Loucy (cell line): Measurements from ENCODE around the gene ELMOD1.

Experiments used
- H2AFZ ChIP-seq: fragments of 200-600 bp; sonication (generic); 2 replicates; pipeline ENCODE4 v1.6.0; 2016; ENCODE audit warnings: antibody characterized with exemption, mild to moderate bottlenecking, low read length, moderate library complexity
- H3F3A ChIP-seq: fragments of 200-600 bp; 2 replicates; pipeline ENCODE4 v1.6.0; 2016; ENCODE audit warnings: antibody characterized with exemption, low read depth, mild to moderate bottlenecking
- H3K27me3 ChIP-seq: fragments of 200-600 bp; sonication (generic); 2 replicates; pipeline ENCODE4 v1.6.1; 2014; ENCODE audit warnings: low read length, mild to moderate bottlenecking; ENCODE audit not compliant: insufficient read depth, poor library complexity, severe bottlenecking
- H3K36me3 ChIP-seq: fragments of 200-600 bp; sonication (generic); 2 replicates; pipeline ENCODE4 v1.6.1; 2016; ENCODE audit warnings: low read length; ENCODE audit not compliant: insufficient read depth
- H3K4me1 ChIP-seq: fragments of 200-600 bp; sonication (generic); 2 replicates; pipeline ENCODE4 v1.5.1; 2014; ENCODE audit warnings: low read length, mild to moderate bottlenecking; ENCODE audit not compliant: insufficient read depth, poor library complexity, severe bottlenecking
- H3K4me2 ChIP-seq: fragments of 200-600 bp; sonication (generic); 2 replicates; pipeline ENCODE4 v1.6.0; 2014; ENCODE audit warnings: antibody characterized with exemption, low read length, low read depth, mild to moderate bottlenecking; ENCODE audit not compliant: poor library complexity, severe bottlenecking
- H3K4me3 ChIP-seq: fragments of 200-600 bp; sonication (generic); 2 replicates; pipeline ENCODE4 v1.5.1; 2014; ENCODE audit warnings: low read length, mild to moderate bottlenecking, mixed read lengths; ENCODE audit not compliant: poor library complexity, severe bottlenecking
- H3K79me2 ChIP-seq: fragments of 200-600 bp; sonication (generic); 2 replicates; pipeline ENCODE4 v1.6.1; 2014; ENCODE audit warnings: low read length; ENCODE audit not compliant: insufficient read depth
- H3K9ac ChIP-seq: fragments of 200-600 bp; sonication (generic); 2 replicates; pipeline ENCODE4 v1.6.0; 2014; ENCODE audit warnings: mild to moderate bottlenecking, low read depth, low read length, moderate library complexity; ENCODE audit not compliant: poor library complexity, severe bottlenecking
- H3K9me2 ChIP-seq: fragments of 200-600 bp; sonication (generic); replicated peaks from 2 replicates; pipeline ENCODE4 v1.6.1; 2016; ENCODE audit warnings: low read depth, low read length, mixed read lengths
- H3K9me3 ChIP-seq: fragments of 200-600 bp; sonication (generic); 2 replicates; pipeline ENCODE4 v1.6.1; 2014; ENCODE audit warnings: mild to moderate bottlenecking, antibody characterized with exemption, low read length, low read depth; ENCODE audit not compliant: insufficient read depth
- H4K20me1 ChIP-seq: fragments of 200-600 bp; sonication (generic); 2 replicates; pipeline ENCODE4 v1.6.0; 2014; ENCODE audit warnings: antibody characterized with exemption, low read length, mild to moderate bottlenecking; ENCODE audit not compliant: insufficient read depth, poor library complexity, severe bottlenecking
- CTCF ChIP-seq: fragments of 200-600 bp; sonication (generic); conservative IDR thresholded peaks from 2 replicates; pipeline ENCODE4 v1.5.1; 2014; ENCODE audit warnings: mild to moderate bottlenecking, antibody characterized with exemption, low read length
- EZH2phosphoT487 ChIP-seq: fragments of 200-600 bp; IDR thresholded peaks from 2 replicates; pipeline ENCODE4 v1.6.1; 2018; ENCODE audit warnings: antibody characterized with exemption, mild to moderate bottlenecking, moderate library complexity, borderline replicate concordance

ELMOD1 gene

GRCh38 chr11:107605061-107606006, 14.4 kb downstream of the ELMOD1 start:
- Histone ChIP-seq H3F3A (no peaks in the 10 kb centered on the region), H3K79me2 (no peaks in the 10 kb centered on the region), H3K27me3 (no peaks in the 10 kb centered on the region), H3K4me3 (no peak overlapping the region), H2AFZ (no peak overlapping the region), H4K20me1 (no peaks in the 10 kb centered on the region), H3K9ac (no peak overlapping the region), H3K4me2 (no peak overlapping the region), H3K9me3 (no peaks in the 10 kb centered on the region), H3K4me1 (no peaks in the 10 kb centered on the region), H3K9me2 (no peaks in the 10 kb centered on the region), H3K36me3 (no peaks in the 10 kb centered on the region)
- TF ChIP-seq EZH2phosphoT487 (no peak), CTCF (no peak)

- H4K20me1 ChIP-seq: no peaks in the 10 kb centered on the region
- no peaks in the 10 kb centered on the region for H3K79me2 ChIP-seq
- H3K9me2 ChIP-seq: no peaks in the 10 kb centered on the region
- no peaks in the 10 kb centered on the region for H3F3A ChIP-seq
- no peaks in the 10 kb centered on the region for H3K36me3 ChIP-seq
- H3K4me3 ChIP-seq: no peak overlapping the region
- H3K4me2 ChIP-seq: no peak overlapping the region
- TF ChIP-seq CTCF: peak; percentile 45
- TF ChIP-seq EZH2phosphoT487: no peak
- H3K27me3 ChIP-seq: no peaks in the 10 kb centered on the region
- no peaks in the 10 kb centered on the region for H3K4me1 ChIP-seq
- no peak overlapping the region for H2AFZ ChIP-seq
- no peaks in the 10 kb centered on the region for H3K9me3 ChIP-seq
- no peak overlapping the region for H3K9ac ChIP-seq
These were observed 15.2 kb downstream of the ELMOD1 start for GRCh38 chr11:107606141-107606540.

GRCh38 chr11:107608809-107609208, 17.9 kb downstream of the ELMOD1 start:
- Histone ChIP-seq H3K9me3 (no peaks in the 10 kb centered on the region), H3K4me2 (no peak overlapping the region), H3K9ac (no peak overlapping the region), H4K20me1 (no peaks in the 10 kb centered on the region), H3K4me1 (no peaks in the 10 kb centered on the region), H3K4me3 (no peak overlapping the region), H2AFZ (no peak overlapping the region), H3K79me2 (no peaks in the 10 kb centered on the region), H3K27me3 (no peaks in the 10 kb centered on the region), H3K36me3 (no peaks in the 10 kb centered on the region), H3F3A (no peaks in the 10 kb centered on the region), H3K9me2 (no peaks in the 10 kb centered on the region)
- no peak for TF ChIP-seq CTCF
- no peak for TF ChIP-seq EZH2phosphoT487
